AG20443 (cell line): ENCODE measurements around the gene B3GALT6.

Source experiments
- DNase-seq: peaks from one replicate; pipeline ENCODE4 v3.0.0; 2012; ENCODE audit warnings: low spot score, mixed read lengths

B3GALT6 gene

GRCh38 chr1:1264868-1265272, 32.8 kb downstream of the B3GALT6 start:
- peak; percentile 92 for DNase-seq

GRCh38 chr1:1267488-1268283, 35.6 kb downstream of the B3GALT6 start:
- no peak for DNase-seq

GRCh38 chr1:1268284-1268682, 36.2 kb downstream of the B3GALT6 start:
- no peak for DNase-seq

GRCh38 chr1:1270813-1271212, 38.8 kb downstream of the B3GALT6 start:
- DNase-seq, result peak; percentile 57

GRCh38 chr1:1272341-1273208, 40.5 kb downstream of the B3GALT6 start:
- DNase-seq, result no peak

GRCh38 chr1:1273209-1273511, 41.1 kb downstream of the B3GALT6 start:
- no peak for DNase-seq

GRCh38 chr1:1273512-1274298, 41.7 kb downstream of the B3GALT6 start, which contains the start of gene UBE2J2:
Gene UBE2J2, minus strand, starts transcription at chr1:1273854. Its CDS starts 5,862 bp downstream, at chr1:1267992.
- DNase-seq, result peak; percentile 99

GRCh38 chr1:1274299-1274930, 42.4 kb downstream of the B3GALT6 start:
- no peak for DNase-seq

GRCh38 chr1:1274931-1275431, 42.9 kb downstream of the B3GALT6 start:
- no peak for DNase-seq

GRCh38 chr1:1275836-1276235, 43.8 kb downstream of the B3GALT6 start:
- no peak for DNase-seq

GRCh38 chr1:1278620-1279019, 46.6 kb downstream of the B3GALT6 start:
- no peak for DNase-seq

GRCh38 chr1:1279028-1279427, 47.0 kb downstream of the B3GALT6 start:
- no peak for DNase-seq

- no peak for DNase-seq
Observed at GRCh38 chr1:1280782-1281481, 48.9 kb downstream of the B3GALT6 start.

- peak; percentile 76 for DNase-seq
Observed at GRCh38 chr1:1281533-1282321, 49.7 kb downstream of the B3GALT6 start.

- no peak for DNase-seq
Observed at GRCh38 chr1:1282998-1283397, 51.0 kb downstream of the B3GALT6 start.

- peak; percentile 33 for DNase-seq
Observed at GRCh38 chr1:1283821-1284220, 51.8 kb downstream of the B3GALT6 start.
